Smooth muscle cell (in vitro differentiated cells): ENCODE results near the gene CEACAM5. TPM values are rescaled to one million over a fixed set of nuclear protein-coding genes. Genes with fewer than 3 reads are reported as not detected.

Experiments used
- DNase-seq: peaks from one replicate; lab custom pipeline; 2025; ENCODE audit not compliant: unreplicated experiment; lab: John Stamatoyannopoulos, UW
- H2AFZ ChIP-seq: fragments of 200-600 bp; sonication (generic); 2 replicates; pipeline ENCODE4 v1.6.0; 2016; ENCODE audit warnings: antibody characterized with exemption, low read depth, mild to moderate bottlenecking
- H3F3A ChIP-seq: fragments of 200-600 bp; sonication (generic); 2 replicates; pipeline ENCODE4 v1.6.0; 2017; ENCODE audit warnings: antibody characterized with exemption, low read depth
- H3K27ac ChIP-seq: fragments of 200-600 bp; sonication (generic); 2 replicates; pipeline ENCODE4 v1.5.1; 2016; ENCODE audit warnings: low read depth, mild to moderate bottlenecking
- H3K27me3 ChIP-seq: fragments of 200-600 bp; sonication (generic); 2 replicates; pipeline ENCODE4 v1.6.1; 2016; ENCODE audit warnings: low read depth, mild to moderate bottlenecking
- H3K36me3 ChIP-seq: fragments of 200-600 bp; sonication (generic); 2 replicates; pipeline ENCODE4 v1.5.1; 2016; ENCODE audit warnings: low read depth
- H3K4me1 ChIP-seq: fragments of 200-600 bp; sonication (generic); 2 replicates; pipeline ENCODE4 v1.5.1; 2016; ENCODE audit warnings: low read depth
- H3K4me2 ChIP-seq: fragments of 200-600 bp; sonication (generic); 2 replicates; pipeline ENCODE4 v1.6.0; 2016; ENCODE audit warnings: mild to moderate bottlenecking
- H3K4me3 ChIP-seq: fragments of 200-600 bp; sonication (generic); 2 replicates; pipeline ENCODE4 v1.5.1; 2016; ENCODE audit warnings: mild to moderate bottlenecking
- H3K79me2 ChIP-seq: fragments of 200-600 bp; sonication (generic); 2 replicates; pipeline ENCODE4 v1.6.0; 2016; ENCODE audit warnings: low read depth, mild to moderate bottlenecking
- H3K9ac ChIP-seq: fragments of 200-600 bp; sonication (generic); 2 replicates; pipeline ENCODE4 v1.6.0; 2016; ENCODE audit warnings: low read depth
- H3K9me3 ChIP-seq: fragments of 200-600 bp; sonication (generic); replicated peaks from 2 replicates; pipeline ENCODE4 v1.5.1; 2016; ENCODE audit warnings: low read depth
- H4K20me1 ChIP-seq: fragments of 200-600 bp; sonication (generic); 2 replicates; pipeline ENCODE4 v1.6.0; 2016; ENCODE audit warnings: low read depth
- CTCF ChIP-seq: fragments of 200-600 bp; sonication (generic); IDR thresholded peaks from 2 replicates; pipeline ENCODE4 v1.5.1; 2017; ENCODE audit warnings: borderline replicate concordance, mild to moderate bottlenecking, antibody characterized with exemption; ENCODE audit not compliant: insufficient read depth, poor library complexity, severe bottlenecking
- WGBS: methylation state at CpG from one replicate; pipeline ENCODE4 v1.1.7; 2016; ENCODE audit warnings: low lambda C conversion rate; 5-methylcytosine and 5-hydroxymethylcytosine counted together
- polyA plus RNA-seq: library from polyadenylated mRNA; unstranded; fragments of >200 nt; fragmentation: Nextera tagmentation; extraction: Ambion mirVana; gene quantifications from 2 replicates; pipeline ENCODE4 v1.2.1, GENCODE V29; 2016
- total RNA-seq: library from RNA; depleted of rRNA; stranded (reverse); fragments of >200 nt; gene quantifications from 2 replicates; pipeline ENCODE4 v1.2.3, GENCODE V29; 2014

CEACAM5 gene
- total and polyA plus RNA-seq, 2 experiments from 2014 or later, result not detected

- TF ChIP-seq CTCF, result no peak
- Histone ChIP-seq H3K36me3 (no peaks in the 10 kb centered on the region), H4K20me1 (no peaks in the 10 kb centered on the region), H3K79me2 (no peaks in the 10 kb centered on the region), H3K27ac (no peak overlapping the region), H3K4me2 (no peak overlapping the region), H3K9ac (no peak overlapping the region), H2AFZ (no peak overlapping the region), H3K4me1 (no peaks in the 10 kb centered on the region), H3K4me3 (no peak overlapping the region), H3K27me3 (no peaks in the 10 kb centered on the region), H3K9me3 (peaks cover 2% of the 10 kb centered on the region), H3F3A (no peaks in the 10 kb centered on the region)
- WGBS, result 59% methylated on average over 20 of the region's 20 CpGs
- no peak for DNase-seq
Observed at GRCh38 chr19:41691268-41691970, 17.0 kb upstream of the CEACAM5 start.

- H3F3A ChIP-seq, result no peaks in the 10 kb centered on the region
- no peak for TF ChIP-seq CTCF
- 29% methylated on average over 1 of the region's 1 CpG for WGBS
- H3K27me3 ChIP-seq, result no peaks in the 10 kb centered on the region
- H3K9ac ChIP-seq, result no peak overlapping the region
- H3K4me2 ChIP-seq, result no peak overlapping the region
- no peak for DNase-seq
- H3K4me1 ChIP-seq, result no peaks in the 10 kb centered on the region
- H3K9me3 ChIP-seq, result peaks cover 2% of the 10 kb centered on the region
- no peaks in the 10 kb centered on the region for H4K20me1 ChIP-seq
- no peak overlapping the region for H3K4me3 ChIP-seq
- no peak overlapping the region for H2AFZ ChIP-seq
- H3K79me2 ChIP-seq, result no peaks in the 10 kb centered on the region
- H3K36me3 ChIP-seq, result no peaks in the 10 kb centered on the region
- no peak overlapping the region for H3K27ac ChIP-seq
Observed at GRCh38 chr19:41694196-41694595, 14.2 kb upstream of the CEACAM5 start.

- no peaks in the 10 kb centered on the region for H3F3A ChIP-seq
- H3K79me2 ChIP-seq, result no peaks in the 10 kb centered on the region
- no peak overlapping the region for H3K9ac ChIP-seq
- no peak overlapping the region for H2AFZ ChIP-seq
- DNase-seq, result no peak
- H3K27ac ChIP-seq, result no peak overlapping the region
- no peak for TF ChIP-seq CTCF
- H3K4me3 ChIP-seq, result no peak overlapping the region
- H3K36me3 ChIP-seq, result no peaks in the 10 kb centered on the region
- H3K4me1 ChIP-seq, result no peaks in the 10 kb centered on the region
- H4K20me1 ChIP-seq, result no peaks in the 10 kb centered on the region
- no peaks in the 10 kb centered on the region for H3K27me3 ChIP-seq
- H3K4me2 ChIP-seq, result no peak overlapping the region
- 68% methylated on average over 8 of the region's 8 CpGs for WGBS
- peaks cover 2% of the 10 kb centered on the region for H3K9me3 ChIP-seq
Observed at GRCh38 chr19:41694831-41695635, 13.4 kb upstream of the CEACAM5 start.

- Histone ChIP-seq H3K9ac (no peak overlapping the region), H3F3A (no peaks in the 10 kb centered on the region), H3K4me3 (no peak overlapping the region), H3K27me3 (no peaks in the 10 kb centered on the region), H3K79me2 (no peaks in the 10 kb centered on the region), H2AFZ (no peak overlapping the region), H3K27ac (no peak overlapping the region), H3K36me3 (no peaks in the 10 kb centered on the region), H3K9me3 (peaks cover 2% of the 10 kb centered on the region), H3K4me1 (no peaks in the 10 kb centered on the region), H3K4me2 (no peak overlapping the region), H4K20me1 (no peaks in the 10 kb centered on the region)
- TF ChIP-seq CTCF, result no peak
- 67% methylated on average over 2 of the region's 2 CpGs for WGBS
- no peak for DNase-seq
Observed at GRCh38 chr19:41695745-41696144, 12.7 kb upstream of the CEACAM5 start.
